Measurements from ENCODE around the gene CFAP46.
A peak's percentile ranks its signal among the peaks of the same experiment; 100 is the strongest.

The CFAP46 gene

GRCh38 chr10:132937861-132938260 is 4.5 kb downstream of the CFAP46 start:
- Histone ChIP-seq H3K79me1 (ENCODE audit: low read depth, low read length) (peaks cover 3% of the 10 kb centered on the region), H3K4ac (ENCODE audit: low read length) (no peak overlapping the region), H2BK15ac (ENCODE audit: low read length) (no peak overlapping the region), H4K8ac (ENCODE audit: low read depth, low read length) (no peak overlapping the region), H3K23ac (ENCODE audit: low read depth, low read length, poor library complexity) (no peak overlapping the region), H2BK120ac (ENCODE audit: low read depth, low read length) (no peak overlapping the region), H3K9ac (ENCODE audit: low read depth, low read length, poor library complexity) (no peak overlapping the region), H3K18ac (ENCODE audit: low read length) (no peak overlapping the region), H4K91ac (ENCODE audit: low read depth, low read length, poor library complexity) (no peak overlapping the region), H3K4me1 (ENCODE audit: control insufficient read depth in 2 of 2, insufficient read depth in 1 of 2, low read depth in 1 of 2, low read length in 2 of 2) (peaks cover 5% of the 10 kb centered on the region in 2 donors), H2AK5ac (ENCODE audit: low read depth, low read length) (no peak overlapping the region), H3K36me3 (replicated peaks in 1 of 2; ENCODE audit: control insufficient read depth in 2 of 2, insufficient read depth in 2 of 2, low read length in 2 of 2) (no peaks in the 10 kb centered on the region), H2AFZ (ENCODE audit: low read length) (no peak overlapping the region), H3K27ac (replicated peaks; ENCODE audit: low read length) (no peak overlapping the region), H3K4me3 (ENCODE audit: low read length in 2 of 2) (no peak overlapping the region), H2BK5ac (ENCODE audit: low read length) (no peak overlapping the region), H3K4me2 (ENCODE audit: insufficient read depth, low read length, poor library complexity, severe bottlenecking) (no peak overlapping the region), H3K9me3 (replicated peaks in 1 of 2; ENCODE audit: control insufficient read depth in 2 of 2, insufficient read depth in 1 of 2, low read depth in 1 of 2, low read length in 2 of 2) (peaks cover 0 to 2% of the 10 kb centered on the region in 2 donors), H3K27me3 (ENCODE audit: control insufficient read depth in 3 of 3, insufficient read depth in 3 of 3, low read depth in 1 of 3, low read length in 3 of 3) (no peaks in the 10 kb centered on the region), H3K14ac (ENCODE audit: low read length) (no peak overlapping the region), H2BK12ac (ENCODE audit: low read length) (no peak overlapping the region)
- no peak for DNase-seq (ENCODE audit: low spot score)
- no CpG with 5 or more reads among the region's 19 CpGs for WGBS, 2 donors (ENCODE audit: extremely low coverage in 2 of 2, insufficient read length in 2 of 2, insufficient replicate concordance in 1 of 2)

GRCh38 chr10:132934953-132935352 is 7.4 kb downstream of the CFAP46 start:
- no peak overlapping the region for H2BK5ac ChIP-seq (ENCODE audit: low read length)
- H3K4ac ChIP-seq (ENCODE audit: low read length) = no peak overlapping the region
- H3K18ac ChIP-seq (ENCODE audit: low read length) = no peak overlapping the region
- H3K4me1 ChIP-seq (ENCODE audit: control insufficient read depth in 2 of 2, insufficient read depth in 1 of 2, low read depth in 1 of 2, low read length in 2 of 2) = peaks cover 0 to 1% of the 10 kb centered on the region in 2 donors
- H4K91ac ChIP-seq (ENCODE audit: low read depth, low read length, poor library complexity) = no peak overlapping the region
- H2AFZ ChIP-seq (ENCODE audit: low read length) = no peak overlapping the region
- no peaks in the 10 kb centered on the region for H3K27me3 ChIP-seq (ENCODE audit: control insufficient read depth in 3 of 3, insufficient read depth in 3 of 3, low read depth in 1 of 3, low read length in 3 of 3)
- no peak overlapping the region for H2BK15ac ChIP-seq (ENCODE audit: low read length)
- peaks cover 3% of the 10 kb centered on the region for H3K79me1 ChIP-seq (ENCODE audit: low read depth, low read length)
- H3K9ac ChIP-seq (ENCODE audit: low read depth, low read length, poor library complexity) = no peak overlapping the region
- no peak overlapping the region for H2BK120ac ChIP-seq (ENCODE audit: low read depth, low read length)
- H3K36me3 ChIP-seq (replicated peaks in 1 of 2; ENCODE audit: control insufficient read depth in 2 of 2, insufficient read depth in 2 of 2, low read length in 2 of 2) = no peaks in the 10 kb centered on the region
- H3K27ac ChIP-seq (replicated peaks; ENCODE audit: low read length) = no peak overlapping the region
- no peak overlapping the region for H3K4me3 ChIP-seq (ENCODE audit: low read length in 2 of 2)
- no peak overlapping the region for H3K14ac ChIP-seq (ENCODE audit: low read length)
- no peak overlapping the region for H3K23ac ChIP-seq (ENCODE audit: low read depth, low read length, poor library complexity)
- H4K8ac ChIP-seq (ENCODE audit: low read depth, low read length) = no peak overlapping the region
- H2BK12ac ChIP-seq (ENCODE audit: low read length) = no peak overlapping the region
- no peak for DNase-seq (ENCODE audit: low spot score)
- H3K9me3 ChIP-seq (replicated peaks in 1 of 2; ENCODE audit: control insufficient read depth in 2 of 2, insufficient read depth in 1 of 2, low read depth in 1 of 2, low read length in 2 of 2) = peaks cover 0 to 2% of the 10 kb centered on the region in 2 donors
- WGBS, 2 donors (ENCODE audit: extremely low coverage in 2 of 2, insufficient read length in 2 of 2, insufficient replicate concordance in 1 of 2) = no CpG with 5 or more reads among the region's 6 CpGs
- H3K4me2 ChIP-seq (ENCODE audit: insufficient read depth, low read length, poor library complexity, severe bottlenecking) = no peak overlapping the region
- H2AK5ac ChIP-seq (ENCODE audit: low read depth, low read length) = no peak overlapping the region

GRCh38 chr10:132933308-132934042 is 8.9 kb downstream of the CFAP46 start:
- Histone ChIP-seq H2BK12ac (ENCODE audit: low read length) (peak overlapping the region; percentile 41), H3K79me1 (ENCODE audit: low read depth, low read length) (no peaks in the 10 kb centered on the region), H3K14ac (ENCODE audit: low read length) (peak overlapping the region; percentile 38), H3K4me3 (ENCODE audit: low read length in 2 of 2) (no peak overlapping the region), H3K36me3 (replicated peaks in 1 of 2; ENCODE audit: control insufficient read depth in 2 of 2, insufficient read depth in 2 of 2, low read length in 2 of 2) (peaks cover 0 to 1% of the 10 kb centered on the region in 2 donors), H2AFZ (ENCODE audit: low read length) (no peak overlapping the region), H3K4me2 (ENCODE audit: insufficient read depth, low read length, poor library complexity, severe bottlenecking) (no peak overlapping the region), H3K27me3 (ENCODE audit: control insufficient read depth in 3 of 3, insufficient read depth in 3 of 3, low read depth in 1 of 3, low read length in 3 of 3) (no peaks in the 10 kb centered on the region), H3K9me3 (replicated peaks in 1 of 2; ENCODE audit: control insufficient read depth in 2 of 2, insufficient read depth in 1 of 2, low read depth in 1 of 2, low read length in 2 of 2) (peaks cover 0 to 2% of the 10 kb centered on the region in 2 donors), H3K9ac (ENCODE audit: low read depth, low read length, poor library complexity) (peak overlapping the region; percentile 44), H3K27ac (replicated peaks; ENCODE audit: low read length) (no peak overlapping the region), H3K4me1 (ENCODE audit: control insufficient read depth in 2 of 2, insufficient read depth in 1 of 2, low read depth in 1 of 2, low read length in 2 of 2) (peaks cover 0 to 1% of the 10 kb centered on the region in 2 donors), H3K23ac (ENCODE audit: low read depth, low read length, poor library complexity) (peak overlapping the region; percentile 89), H4K91ac (ENCODE audit: low read depth, low read length, poor library complexity) (no peak overlapping the region), H2BK5ac (ENCODE audit: low read length) (peak overlapping the region; percentile 87), H3K18ac (ENCODE audit: low read length) (peak overlapping the region; percentile 85), H2BK15ac (ENCODE audit: low read length) (peak overlapping the region; percentile 58), H4K8ac (ENCODE audit: low read depth, low read length) (no peak overlapping the region), H2BK120ac (ENCODE audit: low read depth, low read length) (peak overlapping the region; percentile 4), H2AK5ac (ENCODE audit: low read depth, low read length) (peak overlapping the region; percentile 75), H3K4ac (ENCODE audit: low read length) (peak overlapping the region; percentile 66)
- DNase-seq (ENCODE audit: low spot score) = no peak
- WGBS, 2 donors (ENCODE audit: extremely low coverage in 2 of 2, insufficient read length in 2 of 2, insufficient replicate concordance in 1 of 2) = no CpG with 5 or more reads among the region's 30 CpGs

GRCh38 chr10:132932461-132933307 is 9.7 kb downstream of the CFAP46 start:
- Histone ChIP-seq H3K23ac (ENCODE audit: low read depth, low read length, poor library complexity) (no peak overlapping the region), H4K91ac (ENCODE audit: low read depth, low read length, poor library complexity) (no peak overlapping the region), H2AFZ (ENCODE audit: low read length) (peak overlapping the region; percentile 6), H2AK5ac (ENCODE audit: low read depth, low read length) (peak overlapping the region; percentile 75), H2BK12ac (ENCODE audit: low read length) (peak overlapping the region; percentile 41), H3K9me3 (replicated peaks in 1 of 2; ENCODE audit: control insufficient read depth in 2 of 2, insufficient read depth in 1 of 2, low read depth in 1 of 2, low read length in 2 of 2) (peaks cover 0 to 2% of the 10 kb centered on the region in 2 donors), H3K4ac (ENCODE audit: low read length) (peak overlapping the region; percentile 66), H3K4me1 (ENCODE audit: control insufficient read depth in 2 of 2, insufficient read depth in 1 of 2, low read depth in 1 of 2, low read length in 2 of 2) (peaks cover 0 to 1% of the 10 kb centered on the region in 2 donors), H4K8ac (ENCODE audit: low read depth, low read length) (no peak overlapping the region), H3K14ac (ENCODE audit: low read length) (peak overlapping the region; percentile 38), H2BK120ac (ENCODE audit: low read depth, low read length) (peak overlapping the region; percentile 4), H3K27me3 (ENCODE audit: control insufficient read depth in 3 of 3, insufficient read depth in 3 of 3, low read depth in 1 of 3, low read length in 3 of 3) (no peaks in the 10 kb centered on the region), H2BK5ac (ENCODE audit: low read length) (peak overlapping the region; percentile 87), H3K18ac (ENCODE audit: low read length) (peak overlapping the region; percentile 85), H3K4me3 (ENCODE audit: low read length in 2 of 2) (no peak overlapping the region), H3K36me3 (replicated peaks in 1 of 2; ENCODE audit: control insufficient read depth in 2 of 2, insufficient read depth in 2 of 2, low read length in 2 of 2) (peaks cover 0 to 1% of the 10 kb centered on the region in 2 donors), H3K4me2 (ENCODE audit: insufficient read depth, low read length, poor library complexity, severe bottlenecking) (no peak overlapping the region), H2BK15ac (ENCODE audit: low read length) (peak overlapping the region; percentile 49), H3K27ac (replicated peaks; ENCODE audit: low read length) (no peak overlapping the region), H3K79me1 (ENCODE audit: low read depth, low read length) (no peaks in the 10 kb centered on the region), H3K9ac (ENCODE audit: low read depth, low read length, poor library complexity) (peak overlapping the region; percentile 44)
- no peak for DNase-seq (ENCODE audit: low spot score)
- no CpG with 5 or more reads among the region's 25 CpGs for WGBS, 2 donors (ENCODE audit: extremely low coverage in 2 of 2, insufficient read length in 2 of 2, insufficient replicate concordance in 1 of 2)

Data from neuronal stem cell (in vitro differentiated cells).